Stimulated activated CD8-positive, alpha-beta memory T cell treated with anti-CD3 and anti-CD28 coated beads, Interleukin-4, amount 100 ng/mL, for 48 hours (primary cell): Measurements from ENCODE around the gene RNF223.
A peak's percentile ranks its signal among the peaks of the same experiment; 100 is the strongest.

Source experiments
- DNase-seq: peaks from one replicate; pipeline ENCODE4 v3.0.0-alpha.2; 2020

RNF223 gene

GRCh38 chr1:1073743-1074587 is at the start of gene RNF223:
RNF223 (minus strand) TSS chr1:1074306; CDS start chr1:1072566, 1,740 bp downstream.
- DNase-seq, result no peak

DNA sequence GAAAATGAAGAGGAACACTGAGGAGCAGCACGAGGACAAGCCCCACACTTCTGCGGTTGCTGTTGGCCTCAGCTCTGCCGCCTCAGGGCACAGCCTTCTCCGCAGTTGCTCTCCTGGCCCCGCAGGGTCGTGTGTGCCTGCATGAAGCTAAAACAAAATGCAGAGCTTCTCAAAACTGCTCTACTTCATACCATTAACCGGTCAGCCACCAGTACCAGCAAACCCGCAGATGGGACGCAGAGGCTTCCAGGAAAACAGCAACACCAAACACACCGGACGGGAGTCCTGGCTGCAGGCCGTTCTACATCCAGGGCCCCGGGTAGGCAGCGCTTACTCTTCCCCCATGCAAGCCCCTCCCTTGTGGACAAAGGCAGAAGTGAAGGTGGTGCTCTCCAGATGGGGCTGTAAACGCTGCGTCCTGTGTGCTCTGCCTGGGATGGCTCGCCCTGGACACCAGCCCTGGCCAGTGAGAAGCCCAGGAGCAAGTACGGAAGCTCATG is 48.9 kb upstream of the RNF223 start:
- DNase-seq, result no peak

- DNase-seq, result peak; percentile 91
These were observed 48.1 kb upstream of the RNF223 start for GRCh38 chr1:1122078-1122811.

DNA sequence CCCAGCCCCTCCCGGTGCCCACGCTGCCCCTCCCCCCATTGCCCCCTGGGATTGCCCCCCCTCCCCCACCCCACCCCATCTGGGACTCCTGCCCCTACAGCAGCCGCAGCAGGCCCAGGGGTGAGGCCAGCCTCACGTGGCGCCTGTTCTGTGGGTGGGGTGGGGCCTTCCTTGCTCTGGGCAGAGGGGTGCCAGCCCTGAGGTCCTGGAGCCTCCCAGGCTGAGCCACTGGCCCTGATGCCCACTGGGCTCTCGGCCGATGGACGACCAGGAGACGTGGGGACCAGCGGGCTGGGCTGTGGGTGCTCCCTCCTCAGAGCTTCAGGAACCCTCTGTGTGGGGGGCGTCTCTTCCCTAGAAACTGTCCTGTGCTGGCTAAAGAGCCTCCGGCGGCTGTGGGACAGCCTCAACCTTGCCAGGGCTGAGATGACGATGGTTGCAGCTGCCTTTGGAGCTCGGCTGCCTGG is 47.5 kb upstream of the RNF223 start:
- DNase-seq, result no peak

- no peak for DNase-seq
These were observed 46.9 kb upstream of the RNF223 start for GRCh38 chr1:1120866-1121591.

DNA sequence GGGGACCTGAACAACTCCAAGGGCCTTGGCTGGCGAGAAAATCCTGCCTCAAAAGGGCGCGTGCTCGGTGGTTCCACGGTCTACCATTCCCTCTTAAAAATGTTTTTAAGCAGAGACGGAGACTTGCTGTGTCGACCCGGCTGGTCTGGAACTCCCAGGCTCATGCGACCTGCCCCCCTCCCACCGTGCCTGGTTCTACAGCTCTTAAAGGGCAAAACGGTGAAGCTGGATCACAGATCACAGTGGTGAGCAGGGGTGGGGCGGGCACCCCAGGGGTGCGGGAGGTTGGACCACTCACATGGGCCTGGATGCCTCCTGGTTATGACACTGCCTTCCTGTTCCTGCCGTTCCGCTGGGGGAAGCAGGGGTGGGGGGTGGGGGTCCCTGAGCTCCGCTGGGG is 46.0 kb upstream of the RNF223 start:
- no peak for DNase-seq

DNA sequence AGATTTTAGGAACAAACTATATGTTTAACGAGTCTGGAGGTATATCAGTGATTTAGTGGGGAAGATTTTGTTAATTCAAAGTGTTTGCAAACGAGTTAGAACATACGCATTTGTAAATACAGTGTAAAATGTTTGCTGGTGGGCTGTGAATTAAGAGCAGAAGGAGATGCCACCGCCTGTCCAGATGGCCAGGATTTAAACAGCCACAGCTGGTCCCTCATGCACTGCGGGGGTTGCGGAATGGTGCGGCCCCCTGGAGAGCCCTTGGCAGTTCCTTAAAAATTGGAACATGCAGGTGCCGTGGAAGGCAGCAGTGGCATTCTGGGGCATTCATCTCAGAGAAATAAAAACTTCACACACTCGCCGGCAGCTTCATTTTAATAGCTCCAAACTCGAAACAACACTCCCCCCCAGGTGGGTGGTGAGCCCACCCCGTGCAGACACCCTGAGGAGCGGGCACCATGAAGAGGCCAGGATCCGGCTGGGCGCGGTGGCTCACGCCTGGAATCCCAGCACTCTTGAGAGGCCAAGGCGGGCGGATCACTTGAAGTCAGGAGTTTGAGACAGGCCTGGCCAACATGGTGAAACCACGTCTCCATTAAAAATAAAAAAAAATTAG is 45.3 kb upstream of the RNF223 start:
- DNase-seq, result no peak

GRCh38 chr1:1118876-1119220 is 44.7 kb upstream of the RNF223 start:
- no peak for DNase-seq

DNA sequence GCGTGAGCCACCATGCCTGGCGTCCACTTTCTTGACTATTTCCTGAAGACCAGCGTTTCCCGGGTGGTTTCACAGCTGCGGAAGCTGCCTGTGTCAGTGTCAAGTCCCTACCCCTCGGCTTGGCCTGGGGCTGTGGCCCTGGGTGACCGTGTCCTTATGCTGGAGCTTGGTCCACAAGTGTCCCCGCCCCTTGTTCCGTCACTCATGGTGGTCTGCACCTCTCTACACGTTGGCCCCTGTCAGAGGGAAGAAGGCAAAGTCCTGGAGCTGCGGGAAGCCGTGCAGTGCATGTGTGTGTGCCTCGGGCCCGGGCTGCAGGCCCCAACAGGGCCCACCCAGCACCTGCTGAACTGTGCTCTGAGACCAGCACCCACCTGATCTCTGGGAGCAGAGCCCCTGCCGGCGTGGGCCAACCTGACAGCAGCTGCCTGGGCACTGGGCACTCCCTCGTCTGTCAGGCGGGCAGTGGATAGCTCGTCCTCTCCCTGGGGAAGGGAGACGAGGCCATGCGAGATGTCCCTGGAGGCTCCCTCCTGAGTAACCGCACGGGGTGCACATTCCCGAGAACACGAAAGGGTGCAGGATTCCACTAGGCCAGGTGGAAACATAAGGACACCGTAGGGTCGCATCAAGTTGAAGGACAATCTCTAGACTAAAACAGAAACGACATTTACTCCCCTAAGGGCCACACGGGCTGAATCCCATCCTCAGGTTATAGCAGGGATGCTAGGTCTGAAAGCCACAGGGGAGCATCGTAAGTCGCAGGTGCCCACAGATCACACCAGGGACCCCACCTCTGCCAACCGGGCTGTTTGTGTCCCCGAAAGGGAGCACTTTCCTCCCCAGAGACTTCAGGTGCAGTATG is 44.1 kb upstream of the RNF223 start:
- no peak for DNase-seq

GRCh38 chr1:1117469-1117831 is 43.3 kb upstream of the RNF223 start:
- no peak for DNase-seq

- peak; percentile 59 for DNase-seq
These were observed 42.8 kb upstream of the RNF223 start for GRCh38 chr1:1116701-1117468.

- DNase-seq, result peak; percentile 99
These were observed 41.9 kb upstream of the RNF223 start, which contains the start of gene C1orf159 for GRCh38 chr1:1115786-1116700. C1orf159 (minus strand) TSS chr1:1116089; CDS start chr1:1091543, 24,546 bp downstream.

- no peak for DNase-seq
These were observed 41.2 kb upstream of the RNF223 start for GRCh38 chr1:1115136-1115785.

DNA sequence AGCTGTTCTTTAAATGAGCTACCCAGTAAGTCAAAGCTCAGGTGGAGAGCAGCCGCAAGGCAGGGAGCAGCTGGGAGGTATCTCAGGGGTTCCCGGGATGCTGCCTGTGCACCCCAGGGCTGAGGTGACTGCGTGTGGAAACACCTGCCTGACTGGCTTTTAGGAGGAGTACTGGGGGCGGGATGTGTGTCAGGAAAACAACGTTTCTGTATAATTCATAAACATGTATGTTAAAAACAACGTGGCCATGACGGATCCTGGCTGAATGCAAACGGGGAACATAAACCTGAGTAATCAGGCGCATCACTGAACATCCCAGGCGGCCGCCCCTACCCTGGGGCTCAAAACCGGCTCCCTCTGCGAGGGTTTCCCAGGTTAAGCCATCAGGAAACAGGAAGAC is 40.3 kb upstream of the RNF223 start:
- no peak for DNase-seq

- no peak for DNase-seq
These were observed 38.3 kb upstream of the RNF223 start for GRCh38 chr1:1112237-1112985.

- no peak for DNase-seq
These were observed 37.6 kb upstream of the RNF223 start for GRCh38 chr1:1111516-1112236.

DNA sequence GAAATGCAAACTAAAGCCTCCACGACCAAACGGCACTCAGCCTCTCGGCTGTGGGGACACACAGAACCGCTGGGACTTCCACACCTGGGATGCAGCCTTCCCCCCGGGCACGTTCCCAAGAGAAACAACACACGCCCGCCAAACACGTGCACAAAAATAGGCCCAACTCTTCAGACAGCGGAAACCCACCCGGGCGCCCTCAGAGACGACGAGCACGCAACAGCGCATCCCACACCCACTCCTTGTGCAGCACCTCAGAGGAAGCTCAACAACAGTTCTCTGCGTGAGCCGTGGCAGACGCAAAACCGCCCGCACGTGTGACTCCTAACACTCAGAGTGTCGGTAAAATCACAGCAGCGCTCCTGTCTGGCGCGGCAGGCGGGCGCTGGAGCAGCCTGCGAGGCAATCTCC is 36.5 kb upstream of the RNF223 start:
- no peak for DNase-seq

DNA sequence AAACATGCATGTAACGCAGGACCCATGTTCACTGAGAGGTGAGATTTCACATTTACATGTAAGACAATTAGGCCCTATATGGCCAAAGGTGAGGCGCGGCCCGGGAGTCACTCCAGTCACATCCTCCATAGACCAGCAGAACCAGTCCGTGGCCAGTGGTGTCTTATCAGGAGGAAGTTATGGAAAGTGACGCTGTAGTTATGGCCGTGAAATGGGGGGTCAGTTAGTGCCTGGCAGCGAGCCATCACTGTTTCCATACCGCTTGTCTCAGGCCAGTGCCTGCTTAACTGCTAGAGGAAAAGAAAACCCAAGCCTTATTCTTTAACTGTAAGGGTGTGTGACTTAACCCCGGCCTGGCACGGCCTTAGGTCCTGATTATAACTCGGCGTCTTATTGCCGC is 35.6 kb upstream of the RNF223 start:
- DNase-seq, result no peak
